Body of pancreas (tissue), 4 donors: ENCODE results near the gene AOX1.

Source experiments
- POLR2A ChIP-seq, 3 donors: fragments of 450-650 bp; IDR thresholded peaks; one replicate each; pipeline ENCODE4 v1.6.1; 2016; ENCODE audit warnings: antibody characterized with exemption in 3 of 3, mild to moderate bottlenecking in 2 of 3
- TF ChIP-seq, protein P1 (sequence below), 7 experiments: fragments of 450-650 bp in 4 of 7; fragments of 200-600 bp in 3 of 7; sonication (generic) in 3 of 7; IDR thresholded peaks; one replicate each; pipeline ENCODE4 v1.5.1; 2016 to 2019; ENCODE audit warnings: antibody characterized with exemption in 7 of 7

DNA sequence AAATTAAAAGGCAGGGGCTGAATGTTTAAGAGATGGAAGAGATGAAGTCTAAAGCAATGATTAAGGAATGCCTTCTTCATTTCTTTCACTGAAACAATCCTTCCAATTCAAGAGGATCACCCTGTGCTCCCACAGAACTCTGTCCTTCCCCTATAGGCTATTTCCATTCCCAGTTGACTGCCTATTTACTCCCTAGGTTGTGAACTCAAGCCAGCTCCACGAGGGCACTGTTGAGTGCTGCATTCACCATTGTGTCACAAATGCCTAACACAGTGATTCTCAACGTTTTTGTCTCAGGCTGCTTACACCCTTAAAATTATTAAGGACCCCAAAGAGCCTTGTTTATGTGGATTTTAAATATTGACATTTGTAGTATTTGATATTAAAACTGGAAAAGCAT lies 112.4 kb downstream of the AOX1 start:
- TF ChIP-seq, protein P1, sequence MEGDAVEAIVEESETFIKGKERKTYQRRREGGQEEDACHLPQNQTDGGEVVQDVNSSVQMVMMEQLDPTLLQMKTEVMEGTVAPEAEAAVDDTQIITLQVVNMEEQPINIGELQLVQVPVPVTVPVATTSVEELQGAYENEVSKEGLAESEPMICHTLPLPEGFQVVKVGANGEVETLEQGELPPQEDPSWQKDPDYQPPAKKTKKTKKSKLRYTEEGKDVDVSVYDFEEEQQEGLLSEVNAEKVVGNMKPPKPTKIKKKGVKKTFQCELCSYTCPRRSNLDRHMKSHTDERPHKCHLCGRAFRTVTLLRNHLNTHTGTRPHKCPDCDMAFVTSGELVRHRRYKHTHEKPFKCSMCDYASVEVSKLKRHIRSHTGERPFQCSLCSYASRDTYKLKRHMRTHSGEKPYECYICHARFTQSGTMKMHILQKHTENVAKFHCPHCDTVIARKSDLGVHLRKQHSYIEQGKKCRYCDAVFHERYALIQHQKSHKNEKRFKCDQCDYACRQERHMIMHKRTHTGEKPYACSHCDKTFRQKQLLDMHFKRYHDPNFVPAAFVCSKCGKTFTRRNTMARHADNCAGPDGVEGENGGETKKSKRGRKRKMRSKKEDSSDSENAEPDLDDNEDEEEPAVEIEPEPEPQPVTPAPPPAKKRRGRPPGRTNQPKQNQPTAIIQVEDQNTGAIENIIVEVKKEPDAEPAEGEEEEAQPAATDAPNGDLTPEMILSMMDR (IDR thresholded peaks at IDR 0.05): no peak
- TF ChIP-seq POLR2A (IDR thresholded peaks at IDR 0.05): no peak
